ENCODE results near the gene EXOC8.

Gene EXOC8

GRCh38 chr1:231311720-231312431 lies 25.8 kb downstream of the EXOC8 start:
- FAIRE-seq, result no peak

GRCh38 chr1:231310391-231310934 lies 27.2 kb downstream of the EXOC8 start:
- FAIRE-seq, result no peak

GRCh38 chr1:231301990-231302389 lies 35.7 kb downstream of the EXOC8 start:
- no peak for FAIRE-seq

- no peak for FAIRE-seq
Observed at GRCh38 chr1:231295938-231296337, 41.7 kb downstream of the EXOC8 start.

- FAIRE-seq, result no peak
Observed at GRCh38 chr1:231286603-231287002, 51.0 kb downstream of the EXOC8 start.

- no peak for FAIRE-seq
Observed at GRCh38 chr1:231284441-231284840, 53.2 kb downstream of the EXOC8 start.

Data from G401.6 (cell line).